ENCODE results near the gene ANKH. TPM values are rescaled to one million over a fixed set of nuclear protein-coding genes. Genes with fewer than 3 reads are reported as not detected.

ANKH gene
- total and polyA plus RNA-seq, 10 of the 15 experiments (the other 5 are each of a cell fraction or from before 2014, with no cell fraction given) = 2.1 to 43.9 (median 14.4) TPM

DNA sequence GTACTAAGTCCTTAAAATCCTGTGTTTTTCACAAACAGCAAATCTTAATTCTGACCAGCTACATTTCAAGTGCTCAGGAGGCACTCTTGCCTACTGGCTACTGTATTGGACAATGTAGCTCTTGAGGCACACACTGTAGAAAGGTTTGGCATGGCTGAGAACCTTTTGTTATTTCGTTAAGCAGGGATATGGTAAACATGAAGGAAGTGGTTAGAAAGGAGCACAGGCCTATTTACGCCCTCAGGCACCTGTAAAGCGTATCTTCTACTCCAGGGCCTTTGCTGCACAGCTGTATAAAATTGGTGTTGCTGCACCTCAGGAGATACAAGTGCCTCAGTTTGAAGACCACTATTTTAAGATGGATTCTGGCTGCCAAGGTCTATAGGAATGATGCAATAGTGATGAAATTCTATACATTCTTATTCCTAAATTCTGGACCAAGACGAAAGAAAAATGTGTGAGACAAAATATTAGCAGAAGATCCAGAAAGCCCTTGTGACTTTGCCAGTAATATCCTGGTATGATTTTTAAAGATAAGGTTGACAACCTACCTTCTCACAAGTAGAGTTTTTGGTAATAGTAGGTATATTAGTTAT, 216.3 kb downstream of the ANKH start:
- H3K27ac ChIP-seq (ENCODE audit: control insufficient read depth, insufficient read depth) = no peak overlapping the region
- TF ChIP-seq ASH2L (IDR thresholded peaks at IDR 0.05; ENCODE audit: borderline replicate concordance, low read depth) (no peak), MXI1 (IDR thresholded peaks at IDR 0.05; ENCODE audit: low read depth, low read length) (no peak), BACH1 (IDR thresholded peaks at IDR 0.05; ENCODE audit: borderline replicate concordance) (no peak), BHLHE40 (IDR thresholded peaks at IDR 0.05; ENCODE audit: borderline replicate concordance in 1 of 2, low read depth in 2 of 2, low read length in 1 of 2) (no peak), ZSCAN29 (IDR thresholded peaks at IDR 0.05) (no peak), KAT2A (conservative IDR thresholded peaks at IDR 0.05; ENCODE audit: control insufficient read depth, low read depth, low read length) (no peak), RAD21 (IDR thresholded peaks at IDR 0.05; ENCODE audit: insufficient read depth, low read depth, low read length) (no peak), KDM1A (IDR thresholded peaks at IDR 0.05; ENCODE audit: borderline replicate concordance) (no peak), STAT1 (conservative IDR thresholded peaks at IDR 0.05) (no peak), IKZF2 (IDR thresholded peaks at IDR 0.05) (no peak), NFYB (IDR thresholded peaks at IDR 0.05; ENCODE audit: insufficient read depth, low read depth, low read length) (no peak), PML (IDR thresholded peaks at IDR 0.05; ENCODE audit: low read length) (no peak), ZNF24 (IDR thresholded peaks at IDR 0.05) (no peak)
- TF ChIP-seq, protein P1, sequence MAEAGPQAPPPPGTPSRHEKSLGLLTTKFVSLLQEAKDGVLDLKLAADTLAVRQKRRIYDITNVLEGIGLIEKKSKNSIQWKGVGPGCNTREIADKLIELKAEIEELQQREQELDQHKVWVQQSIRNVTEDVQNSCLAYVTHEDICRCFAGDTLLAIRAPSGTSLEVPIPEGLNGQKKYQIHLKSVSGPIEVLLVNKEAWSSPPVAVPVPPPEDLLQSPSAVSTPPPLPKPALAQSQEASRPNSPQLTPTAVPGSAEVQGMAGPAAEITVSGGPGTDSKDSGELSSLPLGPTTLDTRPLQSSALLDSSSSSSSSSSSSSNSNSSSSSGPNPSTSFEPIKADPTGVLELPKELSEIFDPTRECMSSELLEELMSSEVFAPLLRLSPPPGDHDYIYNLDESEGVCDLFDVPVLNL (IDR thresholded peaks at IDR 0.05; ENCODE audit: low read depth, low read length) = no peak
- TF ChIP-seq, protein P2, sequence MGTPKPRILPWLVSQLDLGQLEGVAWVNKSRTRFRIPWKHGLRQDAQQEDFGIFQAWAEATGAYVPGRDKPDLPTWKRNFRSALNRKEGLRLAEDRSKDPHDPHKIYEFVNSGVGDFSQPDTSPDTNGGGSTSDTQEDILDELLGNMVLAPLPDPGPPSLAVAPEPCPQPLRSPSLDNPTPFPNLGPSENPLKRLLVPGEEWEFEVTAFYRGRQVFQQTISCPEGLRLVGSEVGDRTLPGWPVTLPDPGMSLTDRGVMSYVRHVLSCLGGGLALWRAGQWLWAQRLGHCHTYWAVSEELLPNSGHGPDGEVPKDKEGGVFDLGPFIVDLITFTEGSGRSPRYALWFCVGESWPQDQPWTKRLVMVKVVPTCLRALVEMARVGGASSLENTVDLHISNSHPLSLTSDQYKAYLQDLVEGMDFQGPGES (IDR thresholded peaks at IDR 0.05) = no peak
- TF ChIP-seq, protein P3, sequence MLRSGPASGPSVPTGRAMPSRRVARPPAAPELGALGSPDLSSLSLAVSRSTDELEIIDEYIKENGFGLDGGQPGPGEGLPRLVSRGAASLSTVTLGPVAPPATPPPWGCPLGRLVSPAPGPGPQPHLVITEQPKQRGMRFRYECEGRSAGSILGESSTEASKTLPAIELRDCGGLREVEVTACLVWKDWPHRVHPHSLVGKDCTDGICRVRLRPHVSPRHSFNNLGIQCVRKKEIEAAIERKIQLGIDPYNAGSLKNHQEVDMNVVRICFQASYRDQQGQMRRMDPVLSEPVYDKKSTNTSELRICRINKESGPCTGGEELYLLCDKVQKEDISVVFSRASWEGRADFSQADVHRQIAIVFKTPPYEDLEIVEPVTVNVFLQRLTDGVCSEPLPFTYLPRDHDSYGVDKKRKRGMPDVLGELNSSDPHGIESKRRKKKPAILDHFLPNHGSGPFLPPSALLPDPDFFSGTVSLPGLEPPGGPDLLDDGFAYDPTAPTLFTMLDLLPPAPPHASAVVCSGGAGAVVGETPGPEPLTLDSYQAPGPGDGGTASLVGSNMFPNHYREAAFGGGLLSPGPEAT (IDR thresholded peaks at IDR 0.05; ENCODE audit: low read depth) = no peak
- 37% methylated on average over 4 of the region's 4 CpGs for whole genome bisulfite sequencing (ENCODE audit: insufficient coverage, insufficient replicate concordance, low lambda C conversion rate, missing lambda C conversion rate)
- ChIA-PET POLR2A (interaction anchor here (0.7 to 1.7 kb wide), 3 partner anchors 9 to 17 kb away, joined by 3 read pairs; no protein-coding TSS in a partner anchor), CTCF (interaction anchor here (0.9 to 1.5 kb wide), 7 partner anchors 20 to 666 kb away, joined by 3 to 5 read pairs (median 4); no protein-coding TSS in a partner anchor), SMC1A (ENCODE audit: uncharacterized antibody, unreplicated experiment) (interaction anchor here (0.9 to 2.5 kb wide), 6 partner anchors 10 to 547 kb away, joined by 3 to 8 read pairs (median 4); no protein-coding TSS in a partner anchor), RAD21 (ENCODE audit: unreplicated experiment) (interaction anchor here (0.8 to 1.6 kb wide), 2 partner anchors 10 to 17 kb away, joined by 4 to 5 read pairs; no protein-coding TSS in a partner anchor)
- H3K4me3 ChIP-seq = no peak overlapping the region
- in situ Hi-C loops (cut with MboI) (loop anchor here (25.0 kb wide), 1 partner anchor 493 kb away; no protein-coding TSS in a partner anchor), intact Hi-C loops (cut with micrococcal nuclease; ENCODE audit: unreplicated experiment) (no loop called here)
- no peak overlapping the region for H3K4me2 ChIP-seq (ENCODE audit: control insufficient read depth, insufficient read depth)
- 0 out of 2 replicates have a peak, but pooled peaks cover 3% of the 10 kb centered on the region for H3K4me1 ChIP-seq (ENCODE audit: control insufficient read depth, insufficient read depth, low read length)
- H3K79me2 ChIP-seq (ENCODE audit: control insufficient read depth, insufficient read depth, low read length) = no peaks in the 10 kb centered on the region
- H3K9me3 ChIP-seq (replicated peaks; ENCODE audit: control insufficient read depth, insufficient read depth, low read length) = no peaks in the 10 kb centered on the region; the same call in 2 of the 3 replicates
- DNase-seq (ENCODE audit: low read depth, low spot score) = no peak
- H3K36me3 ChIP-seq (ENCODE audit: control insufficient read depth in 2 of 2, insufficient read depth in 2 of 2, low read length in 1 of 2) = no peaks in the 10 kb centered on the region
- H3K27me3 ChIP-seq (replicated peaks in 1 of 2; ENCODE audit: control insufficient read depth in 2 of 2, insufficient read depth in 2 of 2, low read length in 1 of 2) = no peaks in the 10 kb centered on the region
- BruUV-seq (replicated peaks) = no TSS peak
- no peaks in the 10 kb centered on the region for H4K20me1 ChIP-seq (ENCODE audit: control insufficient read depth, insufficient read depth)
- no peak overlapping the region for H2AFZ ChIP-seq (ENCODE audit: control insufficient read depth, low read depth, low read length)
- ATAC-seq = no peak
- H3K9ac ChIP-seq (ENCODE audit: control insufficient read depth, insufficient read depth, low read length) = no peak overlapping the region
- FAIRE-seq = no peak

All from GM12878 (cell line).